GM13977 (cell line): ENCODE measurements around the gene CCDC63.

Source experiments
- DNase-seq: peaks from one replicate; pipeline ENCODE4 v3.0.0; 2012; ENCODE audit warnings: low spot score
- CTCF ChIP-seq: IDR thresholded peaks from 2 replicates; pipeline ENCODE4 v1.5.1; 2012; ENCODE audit warnings: mild to moderate bottlenecking, control low read depth; ENCODE audit not compliant: insufficient read depth; ENCODE audit errors: extremely low read depth, missing control alignments
- in situ Hi-C: fragments of 300-500 bp; cut with MboI; formaldehyde crosslinking; loops from one replicate; pipeline ENCODE4 v1.12.0; 2022; ENCODE audit warnings: low sequenced_read_pairs, low pct_unique_long_range_greater_than_20kb, mixed read lengths, inconsistent platforms; ENCODE audit not compliant: unreplicated experiment

The CCDC63 gene

GRCh38 chr12:110848314-110848923, 1.6 kb downstream of the CCDC63 start:
- in situ Hi-C loops = no loop called here
- TF ChIP-seq CTCF = no peak
- DNase-seq = no peak

GRCh38 chr12:110849221-110849620, 2.4 kb downstream of the CCDC63 start:
- in situ Hi-C loops = no loop called here
- no peak for DNase-seq
- TF ChIP-seq CTCF = no peak

GRCh38 chr12:110849748-110850403, 3.1 kb downstream of the CCDC63 start:
- in situ Hi-C loops = no loop called here
- TF ChIP-seq CTCF = no peak
- no peak for DNase-seq

GRCh38 chr12:110850762-110851161, 4.0 kb downstream of the CCDC63 start:
- no peak for DNase-seq
- in situ Hi-C loops = no loop called here
- no peak for TF ChIP-seq CTCF

GRCh38 chr12:110853836-110854235, 7.0 kb downstream of the CCDC63 start:
- no peak for TF ChIP-seq CTCF
- no peak for DNase-seq
- in situ Hi-C loops = no loop called here

GRCh38 chr12:110856542-110856941, 9.8 kb downstream of the CCDC63 start:
- no peak for DNase-seq

More at GRCh38 chr12:110856542-110856941, 9.8 kb downstream of the CCDC63 start:
- TF ChIP-seq CTCF = no peak
- in situ Hi-C loops = no loop called here
